KMS-11 (cell line): ENCODE measurements around the gene RPA4.

Experiments used
- H2AFZ ChIP-seq: fragments of 200-600 bp; sonication (generic); 2 replicates; pipeline ENCODE4 v1.6.1; 2016; ENCODE audit warnings: antibody characterized with exemption, mixed run types, low read depth
- H3K27ac ChIP-seq: fragments of 200-600 bp; sonication (generic); 2 replicates; pipeline ENCODE4 v1.6.1; 2016; ENCODE audit warnings: mild to moderate bottlenecking, mixed run types
- H3K27me3 ChIP-seq: fragments of 200-600 bp; sonication (generic); 2 replicates; pipeline ENCODE4 v1.6.1; 2017; ENCODE audit warnings: mild to moderate bottlenecking, low read depth, mixed run types, moderate library complexity; ENCODE audit not compliant: insufficient read depth
- H3K36me3 ChIP-seq: fragments of 200-600 bp; sonication (generic); 2 replicates; pipeline ENCODE4 v1.6.1; 2017; ENCODE audit warnings: mild to moderate bottlenecking, mixed run types; ENCODE audit not compliant: insufficient read depth
- H3K4me1 ChIP-seq: fragments of 200-600 bp; sonication (generic); 2 replicates; pipeline ENCODE4 v1.6.1; 2016; ENCODE audit warnings: mild to moderate bottlenecking, low read depth, mixed run types; ENCODE audit not compliant: poor library complexity, severe bottlenecking
- H3K4me2 ChIP-seq: fragments of 200-600 bp; sonication (generic); 2 replicates; pipeline ENCODE4 v1.7.0; 2016; ENCODE audit warnings: mild to moderate bottlenecking, mixed run types
- H3K4me3 ChIP-seq: fragments of 200-600 bp; sonication (generic); IDR thresholded peaks from 2 replicates; pipeline ENCODE4 v1.6.1; 2017; ENCODE audit warnings: low read depth, low read length, mixed read lengths; ENCODE audit not compliant: insufficient read depth
- H3K79me2 ChIP-seq: fragments of 200-600 bp; sonication (generic); 2 replicates; pipeline ENCODE4 v1.6.1; 2016; ENCODE audit warnings: low read depth, mixed run types; ENCODE audit not compliant: insufficient read depth
- H3K9ac ChIP-seq: fragments of 200-600 bp; sonication (generic); 2 replicates; pipeline ENCODE4 v1.6.1; 2016; ENCODE audit warnings: mild to moderate bottlenecking, mixed run types
- H4K20me1 ChIP-seq: fragments of 200-600 bp; sonication (generic); 2 replicates; pipeline ENCODE4 v1.6.1; 2016; ENCODE audit warnings: mild to moderate bottlenecking, mixed run types; ENCODE audit not compliant: insufficient read depth
- TF ChIP-seq, protein P1 (sequence below): fragments of 200-600 bp; sonication (generic); conservative IDR thresholded peaks from 2 replicates; pipeline ENCODE4 v1.6.1; 2017; ENCODE audit warnings: low read depth, mild to moderate bottlenecking, antibody characterized with exemption, low read length, moderate library complexity, mixed read lengths

Gene RPA4

DNA sequence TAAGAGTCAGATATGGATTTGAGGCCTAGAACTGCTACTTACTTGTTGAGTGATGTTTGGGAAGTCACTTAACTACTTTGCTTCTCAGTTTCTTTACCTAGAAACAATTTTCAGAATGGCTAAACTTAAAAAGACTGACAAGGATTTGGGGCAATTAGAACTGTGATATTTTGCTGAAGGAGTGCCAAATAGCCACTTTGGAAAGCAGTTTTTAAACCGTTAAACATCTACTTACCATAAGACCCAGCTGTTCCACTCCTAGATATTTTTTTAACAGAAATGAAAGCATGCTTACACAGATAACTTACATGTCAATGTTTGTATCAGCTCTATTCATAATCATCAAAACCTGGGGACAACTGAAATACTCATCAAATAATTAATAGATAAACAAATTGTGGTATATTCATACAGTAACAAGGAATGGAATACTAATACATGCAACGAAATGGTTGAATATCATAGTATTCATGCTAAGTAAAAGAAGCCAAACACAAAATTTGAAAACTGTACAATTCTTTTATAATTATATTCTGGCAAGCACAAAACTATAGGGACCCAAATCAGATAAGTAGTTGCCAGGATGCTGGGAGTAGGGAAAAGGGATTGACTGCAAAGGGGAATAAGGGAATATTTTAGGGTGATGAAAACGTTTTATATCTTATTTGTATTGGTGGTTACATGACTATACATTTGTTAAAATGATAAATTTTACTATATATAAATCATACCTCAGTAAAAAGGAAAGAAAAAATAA is 24.0 kb downstream of the RPA4 start:
- TF ChIP-seq, protein P1, sequence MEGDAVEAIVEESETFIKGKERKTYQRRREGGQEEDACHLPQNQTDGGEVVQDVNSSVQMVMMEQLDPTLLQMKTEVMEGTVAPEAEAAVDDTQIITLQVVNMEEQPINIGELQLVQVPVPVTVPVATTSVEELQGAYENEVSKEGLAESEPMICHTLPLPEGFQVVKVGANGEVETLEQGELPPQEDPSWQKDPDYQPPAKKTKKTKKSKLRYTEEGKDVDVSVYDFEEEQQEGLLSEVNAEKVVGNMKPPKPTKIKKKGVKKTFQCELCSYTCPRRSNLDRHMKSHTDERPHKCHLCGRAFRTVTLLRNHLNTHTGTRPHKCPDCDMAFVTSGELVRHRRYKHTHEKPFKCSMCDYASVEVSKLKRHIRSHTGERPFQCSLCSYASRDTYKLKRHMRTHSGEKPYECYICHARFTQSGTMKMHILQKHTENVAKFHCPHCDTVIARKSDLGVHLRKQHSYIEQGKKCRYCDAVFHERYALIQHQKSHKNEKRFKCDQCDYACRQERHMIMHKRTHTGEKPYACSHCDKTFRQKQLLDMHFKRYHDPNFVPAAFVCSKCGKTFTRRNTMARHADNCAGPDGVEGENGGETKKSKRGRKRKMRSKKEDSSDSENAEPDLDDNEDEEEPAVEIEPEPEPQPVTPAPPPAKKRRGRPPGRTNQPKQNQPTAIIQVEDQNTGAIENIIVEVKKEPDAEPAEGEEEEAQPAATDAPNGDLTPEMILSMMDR: no peak
- Histone ChIP-seq H3K36me3 (no peaks in the 10 kb centered on the region), H3K4me1 (no peaks in the 10 kb centered on the region), H3K9ac (no peak overlapping the region), H3K27ac (no peak overlapping the region), H2AFZ (no peak overlapping the region), H3K4me2 (no peak overlapping the region), H3K79me2 (no peaks in the 10 kb centered on the region), H3K4me3 (no peak overlapping the region), H4K20me1 (no peaks in the 10 kb centered on the region), H3K27me3 (no peaks in the 10 kb centered on the region)

DNA sequence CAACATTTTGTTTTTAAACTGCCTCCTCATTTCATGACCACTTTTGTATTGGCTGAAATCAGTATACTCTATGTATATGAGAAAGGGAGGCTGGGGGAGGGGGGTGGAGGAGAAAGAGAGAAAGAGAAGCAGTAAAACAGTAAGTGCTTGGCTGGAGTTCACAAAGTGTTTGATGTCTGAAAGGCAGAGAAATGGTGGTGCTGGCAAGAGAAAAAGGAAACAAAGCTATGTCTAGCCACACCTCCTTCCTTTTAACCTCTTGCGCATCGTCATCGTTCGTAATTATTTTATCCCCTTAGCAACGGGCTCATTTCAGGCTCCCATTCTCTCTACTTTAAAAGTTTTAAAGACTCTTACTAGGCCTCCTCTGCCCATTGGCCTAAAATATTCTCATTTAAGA is 25.6 kb downstream of the RPA4 start:
- H3K9ac ChIP-seq: no peak overlapping the region
- H3K27ac ChIP-seq: no peak overlapping the region
- H3K79me2 ChIP-seq: no peaks in the 10 kb centered on the region
- TF ChIP-seq, protein P1: no peak
- H2AFZ ChIP-seq: no peak overlapping the region
- no peaks in the 10 kb centered on the region for H3K4me1 ChIP-seq
- H4K20me1 ChIP-seq: no peaks in the 10 kb centered on the region
- no peaks in the 10 kb centered on the region for H3K36me3 ChIP-seq
- no peaks in the 10 kb centered on the region for H3K27me3 ChIP-seq
- no peak overlapping the region for H3K4me2 ChIP-seq
- H3K4me3 ChIP-seq: no peak overlapping the region

DNA sequence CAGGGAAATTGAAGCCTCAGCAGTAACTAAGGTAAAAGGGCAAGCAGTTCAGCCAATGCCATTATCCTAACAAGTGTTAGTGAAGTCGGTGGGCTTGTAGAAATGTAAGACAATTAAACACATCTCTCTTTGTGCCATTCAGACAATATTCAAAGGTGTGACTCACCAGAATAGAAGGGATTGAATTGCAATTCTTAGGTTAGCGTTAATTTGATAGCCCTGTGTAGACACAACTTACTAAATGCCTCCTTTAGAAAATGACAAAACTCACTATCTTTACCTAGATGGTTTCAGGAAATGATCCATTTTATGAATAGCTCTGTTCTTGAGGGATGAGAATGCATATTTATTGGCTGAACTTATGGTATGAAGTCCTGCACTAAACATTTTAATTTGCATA is 35.2 kb downstream of the RPA4 start:
- no peak overlapping the region for H3K9ac ChIP-seq
- TF ChIP-seq, protein P1: no peak
- no peak overlapping the region for H2AFZ ChIP-seq
- H3K27me3 ChIP-seq: no peaks in the 10 kb centered on the region
- no peaks in the 10 kb centered on the region for H3K36me3 ChIP-seq
- no peaks in the 10 kb centered on the region for H3K79me2 ChIP-seq
- H3K27ac ChIP-seq: no peak overlapping the region
- H4K20me1 ChIP-seq: no peaks in the 10 kb centered on the region
- H3K4me3 ChIP-seq: no peak overlapping the region
- no peak overlapping the region for H3K4me2 ChIP-seq
- no peaks in the 10 kb centered on the region for H3K4me1 ChIP-seq

DNA sequence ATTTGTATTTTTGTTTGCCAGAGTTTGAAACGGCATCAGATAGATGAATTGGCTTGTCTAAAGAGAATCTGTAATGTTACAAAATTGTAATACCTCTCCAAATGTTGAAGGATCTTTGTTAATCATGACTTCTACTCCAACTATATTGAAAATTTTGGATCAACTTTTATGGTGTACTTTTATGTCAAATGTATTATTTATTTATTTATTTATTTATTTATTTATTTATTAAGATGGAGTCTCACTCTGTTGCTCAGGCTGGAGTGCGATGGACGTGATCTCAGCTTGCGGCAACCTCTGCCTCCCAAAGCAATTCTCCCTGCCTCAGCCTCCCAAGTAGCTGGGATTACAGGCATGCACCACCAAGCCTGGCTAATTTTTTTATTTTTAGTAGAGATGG is 36.0 kb downstream of the RPA4 start:
- TF ChIP-seq, protein P1: no peak
- no peak overlapping the region for H2AFZ ChIP-seq
- no peak overlapping the region for H3K9ac ChIP-seq
- H3K4me3 ChIP-seq: no peak overlapping the region
- no peaks in the 10 kb centered on the region for H3K36me3 ChIP-seq
- no peak overlapping the region for H3K4me2 ChIP-seq
- no peaks in the 10 kb centered on the region for H3K4me1 ChIP-seq
- no peaks in the 10 kb centered on the region for H4K20me1 ChIP-seq
- H3K79me2 ChIP-seq: no peaks in the 10 kb centered on the region
- no peak overlapping the region for H3K27ac ChIP-seq
- no peaks in the 10 kb centered on the region for H3K27me3 ChIP-seq
